GM19328 (cell line): ENCODE data around the gene CCL19.

Source experiments
- ATAC-seq: cut with Tn5 transposase; IDR thresholded peaks from one replicate; pipeline ENCODE4 v1.9.1; 2021; ENCODE audit warnings: mild to moderate bottlenecking, moderate library complexity; ENCODE audit not compliant: unreplicated experiment

The CCL19 gene

DNA sequence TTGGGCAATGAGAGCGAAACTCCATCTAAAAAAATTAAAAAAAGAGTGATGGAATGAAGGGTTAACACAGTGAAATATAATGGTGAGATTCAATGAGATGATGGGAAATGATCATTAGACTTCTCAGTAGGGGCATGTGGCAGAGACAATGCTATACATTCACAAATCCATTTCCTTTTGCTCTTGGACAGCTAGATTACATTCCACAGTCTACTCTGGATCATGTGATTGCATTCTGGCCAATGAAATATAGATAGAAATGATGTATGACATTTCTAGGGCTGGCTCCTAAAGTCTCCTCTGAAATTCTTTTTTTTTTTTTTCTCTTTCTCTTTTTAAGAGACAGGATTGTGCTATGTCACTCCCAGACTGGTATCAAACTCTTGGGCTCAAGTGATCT, 48.4 kb downstream of the CCL19 start:
- no peak for ATAC-seq
